Liver (tissue), 9 donors: Measurements from ENCODE around the gene FBXW4. TPM values are rescaled to one million over a fixed set of nuclear protein-coding genes. Genes with fewer than 3 reads are reported as not detected.

Source experiments
- DNase-seq: peaks from one replicate; pipeline ENCODE4 v3.0.0-alpha.2; 2017; ENCODE audit warnings: low spot score
- H3K27ac ChIP-seq, 2 donors: one replicate each; pipeline ENCODE4 v1.7.0; 2013; ENCODE audit warnings: inconsistent platforms in 2 of 2, low read length in 2 of 2, control low read depth in 1 of 2, low read depth in 1 of 2, mild to moderate bottlenecking in 1 of 2
- H3K27me3 ChIP-seq, 4 donors: one replicate each; pipeline versions ENCODE4 v1.6.1 to v1.7.0; 2013; ENCODE audit warnings: low read length in 3 of 4, inconsistent platforms in 1 of 4, mild to moderate bottlenecking in 1 of 4, moderate library complexity in 1 of 4; ENCODE audit not compliant: control insufficient read depth in 4 of 4, insufficient read depth in 4 of 4
- H3K36me3 ChIP-seq, 4 donors: one replicate each; pipeline versions ENCODE4 v1.6.1 to v1.7.0; 2013; ENCODE audit warnings: low read length in 3 of 4, mild to moderate bottlenecking in 3 of 4, low read depth in 1 of 4, moderate library complexity in 1 of 4; ENCODE audit not compliant: control insufficient read depth in 4 of 4, insufficient read depth in 3 of 4
- H3K4me1 ChIP-seq, 4 donors: one replicate each; pipeline versions ENCODE4 v1.6.1 to v1.7.0; 2013; ENCODE audit warnings: low read length in 3 of 4, mild to moderate bottlenecking in 3 of 4, moderate library complexity in 1 of 4; ENCODE audit not compliant: control insufficient read depth in 4 of 4, insufficient read depth in 4 of 4
- H3K4me3 ChIP-seq, 3 donors: one replicate each; pipeline versions ENCODE4 v1.6.1 to v1.7.0; 2013; ENCODE audit warnings: low read length in 3 of 3, control low read depth in 1 of 3, low read depth in 1 of 3, mild to moderate bottlenecking in 1 of 3
- H3K9ac ChIP-seq, 2 donors: one replicate each; pipeline ENCODE4 v1.7.0; 2013; ENCODE audit warnings: low read length in 2 of 2, mild to moderate bottlenecking in 2 of 2, moderate library complexity in 2 of 2, control low read depth in 1 of 2, low read depth in 1 of 2
- H3K9me3 ChIP-seq, 4 donors: one replicate each; pipeline versions ENCODE4 v1.6.1 to v1.7.0; 2013; ENCODE audit warnings: low read length in 3 of 4; ENCODE audit not compliant: control insufficient read depth in 4 of 4
- ATF3 ChIP-seq: IDR thresholded peaks from 2 replicates; pipeline ENCODE4 v1.6.1; 2016; ENCODE audit warnings: antibody characterized with exemption
- CTCF ChIP-seq: fragments of 150-350 bp; IDR thresholded peaks from 2 replicates; pipeline ENCODE4 v1.5.1; 2017; ENCODE audit warnings: improper control_type of control experiment, low read depth, low read length; ENCODE audit not compliant: missing input control
- EGR1 ChIP-seq, 2 donors: IDR thresholded peaks; 2 replicates each; pipeline ENCODE4 v1.6.1; 2016 to 2018; ENCODE audit warnings: antibody characterized with exemption in 2 of 2, low read depth in 2 of 2
- FOXA1 ChIP-seq: IDR thresholded peaks from 2 replicates; pipeline ENCODE4 v1.6.1; 2016; ENCODE audit warnings: antibody characterized with exemption
- FOXA2 ChIP-seq: IDR thresholded peaks from 2 replicates; pipeline ENCODE4 v1.6.1; 2016; ENCODE audit warnings: antibody characterized with exemption
- GABPA ChIP-seq, 2 donors: IDR thresholded peaks in 1 of 2; conservative IDR thresholded peaks in 1 of 2; 2 replicates each; pipeline ENCODE4 v1.6.1; 2016; ENCODE audit warnings: antibody characterized with exemption in 2 of 2, mild to moderate bottlenecking in 1 of 2, moderate library complexity in 1 of 2
- HNF4A ChIP-seq, 2 donors: conservative IDR thresholded peaks; 2 replicates each; pipeline ENCODE4 v1.6.1; 2016; ENCODE audit warnings: antibody characterized with exemption in 2 of 2, mild to moderate bottlenecking in 2 of 2
- HNF4G ChIP-seq: IDR thresholded peaks from 2 replicates; pipeline ENCODE4 v1.6.1; 2016; ENCODE audit warnings: antibody characterized with exemption
- JUND ChIP-seq, 2 donors: IDR thresholded peaks; 2 replicates each; pipeline ENCODE4 v1.6.1; 2016; ENCODE audit warnings: antibody characterized with exemption in 2 of 2
- MAX ChIP-seq: IDR thresholded peaks from 2 replicates; pipeline ENCODE4 v1.6.1; 2016; ENCODE audit warnings: antibody characterized with exemption
- NR2F2 ChIP-seq: IDR thresholded peaks from 2 replicates; pipeline ENCODE4 v1.6.1; 2016; ENCODE audit warnings: antibody characterized with exemption
- RAD21 ChIP-seq, 2 donors: IDR thresholded peaks; 2 replicates each; pipeline ENCODE4 v1.6.1; 2016; ENCODE audit warnings: antibody characterized with exemption in 2 of 2, mild to moderate bottlenecking in 2 of 2
- REST ChIP-seq: IDR thresholded peaks from 2 replicates; pipeline ENCODE4 v1.6.1; 2016; ENCODE audit warnings: antibody characterized with exemption, mild to moderate bottlenecking
- RXRA ChIP-seq, 2 donors: IDR thresholded peaks; 2 replicates each; pipeline ENCODE4 v1.6.1; 2017 to 2018; ENCODE audit warnings: antibody characterized with exemption in 2 of 2, mild to moderate bottlenecking in 1 of 2
- SP1 ChIP-seq: IDR thresholded peaks from 2 replicates; pipeline ENCODE4 v1.6.1; 2018; ENCODE audit warnings: antibody characterized with exemption, mild to moderate bottlenecking
- TAF1 ChIP-seq: conservative IDR thresholded peaks from 2 replicates; pipeline ENCODE4 v1.6.1; 2016; ENCODE audit warnings: antibody characterized with exemption, mild to moderate bottlenecking
- YY1 ChIP-seq: IDR thresholded peaks from 2 replicates; pipeline ENCODE4 v1.6.1; 2016; ENCODE audit warnings: antibody characterized with exemption, mild to moderate bottlenecking
- ZBTB33 ChIP-seq: IDR thresholded peaks from 2 replicates; pipeline ENCODE4 v1.6.1; 2016; ENCODE audit warnings: antibody characterized with exemption
- WGBS: extraction: QIAGEN DNeasy Blood & Tissue Kit; methylation state at CpG from one replicate; pipeline ENCODE4 v1.1.7; 2013; 5-methylcytosine and 5-hydroxymethylcytosine counted together
- polyA plus RNA-seq, 2 donors: library from polyadenylated mRNA; stranded (reverse) in 1 of 2; unstranded in 1 of 2; fragments of 200-250 nt in 1 of 2; fragments of >200 nt in 1 of 2; fragmentation: Nextera tagmentation in 1 of 2; extraction: Ambion mirVana in 1 of 2; gene quantifications; one replicate each; pipeline versions ENCODE4 v1.2.1 to v1.2.3, GENCODE V29; 2013 to 2015
- total RNA-seq, 2 donors: library from RNA; depleted of rRNA; stranded (reverse); fragments of >200 nt; gene quantifications; one replicate each; pipeline ENCODE4 v1.2.3, GENCODE V29; 2014
- donor health status: healthy.
- donor health status: healthy.
- donor health status: healthy.
- donor health status: healthy.
- donor health status: healthy.

The FBXW4 gene
- total and polyA plus RNA-seq, 4 donors, result 5.4 to 54.1 (median 20.5) TPM

GRCh38 chr10:101653536-101653935, 41.4 kb downstream of the FBXW4 start:
- Histone ChIP-seq H3K9ac (no peak overlapping the region), H3K36me3 (peaks cover 4 to 37% (median 18%) of the 10 kb centered on the region in 4 donors), H3K4me1 (no peaks in the 10 kb centered on the region), H3K27me3 (no peaks in the 10 kb centered on the region), H3K4me3 (no peak overlapping the region), H3K27ac (no peak overlapping the region), H3K9me3 (no peaks in the 10 kb centered on the region)
- 95% methylated on average over 8 of the region's 8 CpGs for WGBS
- TF ChIP-seq JUND (IDR thresholded peaks at IDR 0.05), result no peak
- no peak for TF ChIP-seq HNF4G
- no peak for TF ChIP-seq RXRA (IDR thresholded peaks at IDR 0.05)
- TF ChIP-seq HNF4A (conservative IDR thresholded peaks at IDR 0.05), result no peak
- TF ChIP-seq TAF1, result no peak
- TF ChIP-seq RAD21 (IDR thresholded peaks at IDR 0.05), result no peak
- DNase-seq, result no peak

- Histone ChIP-seq H3K27me3 (no peaks in the 10 kb centered on the region), H3K4me1 (no peaks in the 10 kb centered on the region), H3K4me3 (no peak overlapping the region), H3K27ac (no peak overlapping the region), H3K36me3 (peaks cover 5 to 33% (median 17%) of the 10 kb centered on the region in 4 donors), H3K9ac (no peak overlapping the region), H3K9me3 (no peaks in the 10 kb centered on the region)
- no peak for TF ChIP-seq HNF4G
- no peak for TF ChIP-seq HNF4A (conservative IDR thresholded peaks at IDR 0.05)
- no peak for TF ChIP-seq FOXA1
- TF ChIP-seq TAF1, result no peak
- no peak for TF ChIP-seq MAX
- TF ChIP-seq GABPA (IDR thresholded peaks at IDR 0.05 in 1 of 2, conservative IDR thresholded peaks at IDR 0.05 in 1 of 2), result no peak
- TF ChIP-seq ATF3, result no peak
- TF ChIP-seq ZBTB33, result no peak
- no peak for TF ChIP-seq JUND (IDR thresholded peaks at IDR 0.05)
- TF ChIP-seq RXRA (IDR thresholded peaks at IDR 0.05), result no peak
- TF ChIP-seq CTCF, result no peak
- no peak for TF ChIP-seq YY1
- TF ChIP-seq EGR1 (IDR thresholded peaks at IDR 0.05; ENCODE audit: low read depth in 2 of 2), result no peak
- no peak for TF ChIP-seq REST
- no peak for TF ChIP-seq SP1
- no peak for TF ChIP-seq FOXA2
- no peak for TF ChIP-seq RAD21 (IDR thresholded peaks at IDR 0.05)
- no peak for TF ChIP-seq NR2F2
- DNase-seq, result no peak
- 91% methylated on average over 5 of the region's 5 CpGs for WGBS
These were observed 43.6 kb downstream of the FBXW4 start for GRCh38 chr10:101651336-101651735.
